LoVo (cell line): ENCODE results near the gene SEMA7A.
"Not testable (repeated sequence)": the region's sequence is repeated elsewhere in the genome, so short reads cannot be mapped to it uniquely, and the experiment has no call there.

ENCODE experiments used
- DNase-seq: peaks from one replicate; pipeline ENCODE4 v3.0.0-alpha.2; 2016; ENCODE audit warnings: low spot score

The SEMA7A gene

GRCh38 chr15:74373056-74373650 is 60.6 kb downstream of the SEMA7A start:
- no peak for DNase-seq

- DNase-seq: no peak
These were observed 63.3 kb downstream of the SEMA7A start for GRCh38 chr15:74370471-74370870.

GRCh38 chr15:74369756-74370155 is 64.0 kb downstream of the SEMA7A start:
- DNase-seq: no peak

GRCh38 chr15:74369084-74369745 is 64.5 kb downstream of the SEMA7A start:
- no peak for DNase-seq

- no peak for DNase-seq
These were observed 65.6 kb downstream of the SEMA7A start for GRCh38 chr15:74368121-74368520.

GRCh38 chr15:74367296-74367854 is 66.4 kb downstream of the SEMA7A start, which contains the start of gene CYP11A1:
TSS of gene CYP11A1 (minus strand) at chr15:74367646. CDS start at chr15:74367585, 61 bp downstream.
- DNase-seq: no peak

- DNase-seq: peak; percentile 46
These were observed 67.9 kb downstream of the SEMA7A start for GRCh38 chr15:74365598-74366445.

GRCh38 chr15:74364936-74365597 is 68.7 kb downstream of the SEMA7A start:
- no peak for DNase-seq

- DNase-seq: no peak
These were observed 71.3 kb downstream of the SEMA7A start for GRCh38 chr15:74362482-74362881.

GRCh38 chr15:74360855-74361254 is 72.9 kb downstream of the SEMA7A start:
- not testable (repeated sequence) for DNase-seq

- DNase-seq: not testable (repeated sequence)
These were observed 74.4 kb downstream of the SEMA7A start for GRCh38 chr15:74359376-74359775.
